Colon (tissue), 2 donors: ENCODE data around the gene NUCB2.
A peak's percentile ranks its signal among the peaks of the same experiment; 100 is the strongest.

Experiments used
- FAIRE-seq: peaks from 2 replicates; lab custom pipeline; 2012; peaks lifted over from hg19 to GRCh38; lab: Jason Lieb, UNC
- donor health status: control.
- donor health status: control.

The NUCB2 gene

GRCh38 chr11:17268902-17269301, 7.6 kb upstream of the NUCB2 start:
- no peak for FAIRE-seq

DNA sequence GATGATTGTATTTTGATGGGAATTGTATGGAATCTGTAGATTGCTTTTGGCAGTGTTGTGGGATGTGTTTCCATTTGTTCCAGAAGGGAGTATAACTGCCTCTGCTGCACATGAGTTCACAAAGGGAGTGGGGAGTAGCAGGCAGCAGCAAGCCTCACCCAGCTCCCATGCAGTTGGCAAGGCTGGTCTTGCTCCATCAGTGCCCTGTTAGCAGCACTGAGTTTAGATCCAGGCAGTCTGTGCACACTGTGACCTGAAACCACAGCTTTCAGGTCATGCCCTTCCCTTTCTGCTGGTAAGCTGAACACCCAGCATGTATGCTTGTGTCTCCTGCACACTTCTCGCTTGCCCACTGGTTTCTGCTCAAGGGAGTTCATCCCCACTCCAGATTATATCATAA, 3.7 kb upstream of the NUCB2 start:
- FAIRE-seq = no peak

DNA sequence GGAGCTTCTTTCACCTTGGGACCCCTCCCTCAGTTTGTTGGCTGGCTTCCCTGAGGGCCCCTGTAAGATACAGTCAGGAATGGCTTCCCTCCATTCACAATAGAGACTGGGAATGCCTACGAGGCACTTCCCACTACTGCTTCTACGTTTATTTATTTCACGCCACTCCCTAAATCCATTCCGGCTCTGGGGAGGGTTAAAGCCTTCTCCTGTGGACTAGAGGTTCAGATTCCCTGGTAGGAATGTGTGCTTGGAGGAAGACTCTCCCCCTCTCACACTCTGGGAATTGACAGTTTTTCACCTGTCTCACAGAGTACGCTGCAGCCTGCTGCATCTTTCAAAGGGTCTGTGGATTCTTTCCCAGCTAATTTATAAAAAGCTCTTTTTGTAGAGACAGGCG, 3.3 kb upstream of the NUCB2 start:
- FAIRE-seq = no peak

DNA sequence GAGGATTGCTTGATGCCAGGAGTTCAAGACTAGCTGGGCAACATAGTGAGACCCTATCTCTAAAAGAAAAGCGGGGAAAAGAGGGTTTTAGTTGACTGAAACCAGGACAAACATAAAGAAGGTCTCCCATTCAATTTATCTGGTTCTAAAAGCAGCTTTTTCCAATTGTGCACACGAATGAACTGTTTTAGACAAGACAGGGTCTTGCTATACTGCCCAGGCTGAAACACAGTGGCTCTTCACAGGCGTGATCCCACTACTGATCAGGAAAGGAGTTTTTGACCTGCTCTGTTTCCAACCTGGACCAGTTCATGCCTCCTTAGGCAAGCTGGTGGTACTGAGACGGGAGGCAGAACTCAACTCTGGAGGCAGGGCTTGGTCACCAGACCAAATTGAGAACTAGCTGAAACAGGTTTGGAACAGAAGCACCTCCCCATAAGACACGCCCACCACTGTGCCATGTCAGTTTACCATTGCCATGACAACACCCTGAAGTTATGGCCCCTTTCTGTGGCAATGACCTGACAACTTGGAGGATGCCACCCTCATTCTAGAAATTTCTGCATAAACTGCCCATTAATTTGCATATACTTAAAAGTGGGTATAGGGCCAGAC, 2.8 kb upstream of the NUCB2 start:
- no peak for FAIRE-seq

DNA sequence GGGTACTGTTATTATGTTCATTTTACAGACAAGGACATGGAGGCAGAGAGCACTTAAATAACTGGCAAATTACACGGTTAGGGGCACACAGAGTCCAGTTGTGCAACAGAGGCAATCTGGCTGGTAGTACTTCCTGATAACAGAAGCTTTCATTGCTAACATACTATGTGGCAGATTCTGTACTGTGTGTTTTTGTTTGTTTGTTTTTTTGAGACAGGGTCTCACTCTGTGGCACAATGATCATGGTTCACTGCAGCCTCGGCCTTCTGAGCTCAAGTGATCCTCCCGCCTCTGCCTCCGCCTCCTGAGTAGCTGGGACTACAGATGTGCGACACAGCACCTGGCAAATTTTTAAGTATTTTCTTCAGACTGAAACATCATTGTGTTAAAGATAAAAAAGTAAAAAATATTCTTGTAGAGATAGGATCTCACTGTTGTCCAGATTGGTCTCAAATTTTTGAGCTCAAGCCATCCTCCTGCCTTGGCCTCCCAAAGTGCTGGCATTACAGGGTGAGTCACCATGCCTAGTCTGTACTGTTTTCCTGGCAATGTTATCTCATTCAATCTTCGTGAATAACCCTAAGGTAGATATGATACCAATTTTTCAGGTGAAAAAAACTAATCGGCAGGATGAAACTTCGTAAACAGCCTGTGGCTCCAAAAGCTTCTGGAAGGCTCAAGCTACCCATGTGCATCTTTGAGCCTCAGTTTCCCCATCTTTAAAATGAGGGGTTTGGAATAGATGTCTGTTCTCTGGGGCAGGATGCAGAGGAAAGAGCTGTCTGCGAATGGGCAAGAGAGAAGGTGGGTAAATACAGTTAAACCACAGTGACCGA, 921 bp upstream of the NUCB2 start:
- no peak for FAIRE-seq

- FAIRE-seq = no peak
Observed at GRCh38 chr11:17277024-17277584, 565 bp downstream of the NUCB2 start.

- no peak for FAIRE-seq
Observed at GRCh38 chr11:17280494-17281127, 4.1 kb downstream of the NUCB2 start.

- FAIRE-seq = no peak
Observed at GRCh38 chr11:17286332-17286731, 9.8 kb downstream of the NUCB2 start.

DNA sequence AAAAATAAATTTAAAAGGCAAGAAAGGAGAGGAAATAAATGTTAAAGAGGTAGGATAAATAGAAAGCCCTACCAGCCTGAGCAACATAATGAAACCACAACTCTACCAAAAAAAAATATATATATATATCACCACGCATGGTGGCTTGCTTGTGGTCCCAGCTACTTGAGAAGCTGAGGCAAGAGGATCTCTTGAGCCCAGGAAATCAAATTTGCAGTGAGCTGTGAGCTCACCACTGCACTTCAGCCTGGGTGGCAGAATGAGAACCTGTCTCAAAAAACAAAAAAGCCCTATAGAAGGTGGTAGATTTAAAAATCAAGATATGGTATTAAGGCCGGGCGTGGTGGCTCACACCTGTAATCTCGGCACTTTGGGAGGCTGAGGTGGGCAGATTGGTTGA, 10.5 kb downstream of the NUCB2 start:
- FAIRE-seq = no peak

- peak; percentile 89 for FAIRE-seq
Observed at GRCh38 chr11:17291710-17292109, 15.2 kb downstream of the NUCB2 start.

GRCh38 chr11:17293311-17293710, 16.8 kb downstream of the NUCB2 start:
- FAIRE-seq = no peak

- FAIRE-seq = no peak
Observed at GRCh38 chr11:17294033-17294432, 17.5 kb downstream of the NUCB2 start.

DNA sequence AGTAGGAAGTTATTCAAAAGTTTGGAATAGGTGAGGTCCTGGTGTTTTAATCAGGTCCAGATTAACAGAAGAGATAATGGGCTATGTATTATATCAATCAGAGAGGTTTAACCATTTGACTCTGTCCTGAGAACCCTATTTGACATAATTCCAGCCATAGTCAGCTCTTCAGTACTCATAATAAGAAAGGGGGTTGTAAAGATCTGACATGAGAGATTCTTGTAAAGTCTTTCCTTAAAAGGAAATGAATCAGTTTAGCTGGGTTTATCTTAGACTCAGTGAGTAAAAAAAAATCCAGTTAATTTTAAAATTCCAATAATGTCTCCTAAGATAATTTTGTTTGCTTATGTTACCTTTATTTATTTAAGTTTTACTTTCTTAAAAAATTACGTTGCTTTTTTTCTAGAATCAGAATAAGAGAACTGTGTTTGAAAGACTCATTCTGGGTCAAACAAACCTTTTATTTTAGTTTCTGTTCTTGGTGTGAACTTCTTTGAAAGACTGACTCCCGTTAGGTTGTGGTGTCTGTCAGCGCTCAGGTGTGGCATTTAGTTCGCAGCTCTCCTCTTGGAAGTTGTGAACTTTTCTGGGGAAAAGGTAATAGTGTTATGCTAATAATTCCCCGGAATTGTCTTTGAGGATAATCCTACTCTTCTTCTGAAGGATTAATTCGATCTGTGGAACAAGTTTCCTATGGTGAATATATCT, 20.5 kb downstream of the NUCB2 start:
- no peak for FAIRE-seq

DNA sequence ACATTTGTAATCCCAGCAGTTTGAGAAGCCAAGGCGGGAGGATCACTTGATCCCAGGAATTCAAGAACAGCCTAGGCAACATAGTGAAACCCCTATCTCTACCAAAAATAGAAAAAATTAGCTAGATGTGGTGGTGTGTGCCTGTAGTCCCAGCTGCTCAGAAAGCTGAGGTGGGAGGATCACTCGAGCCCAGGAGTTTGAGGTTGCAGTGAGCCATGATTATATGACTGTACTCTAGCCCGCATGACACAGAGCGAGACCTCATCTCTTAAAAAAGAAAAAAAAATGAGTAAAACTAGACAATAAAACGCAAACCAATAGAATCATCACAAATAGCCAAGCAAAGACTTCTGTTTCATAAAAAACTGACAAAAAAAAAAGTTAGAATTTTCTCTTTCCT, 21.8 kb downstream of the NUCB2 start:
- no peak for FAIRE-seq

GRCh38 chr11:17300372-17300771, 23.8 kb downstream of the NUCB2 start:
- FAIRE-seq = no peak

DNA sequence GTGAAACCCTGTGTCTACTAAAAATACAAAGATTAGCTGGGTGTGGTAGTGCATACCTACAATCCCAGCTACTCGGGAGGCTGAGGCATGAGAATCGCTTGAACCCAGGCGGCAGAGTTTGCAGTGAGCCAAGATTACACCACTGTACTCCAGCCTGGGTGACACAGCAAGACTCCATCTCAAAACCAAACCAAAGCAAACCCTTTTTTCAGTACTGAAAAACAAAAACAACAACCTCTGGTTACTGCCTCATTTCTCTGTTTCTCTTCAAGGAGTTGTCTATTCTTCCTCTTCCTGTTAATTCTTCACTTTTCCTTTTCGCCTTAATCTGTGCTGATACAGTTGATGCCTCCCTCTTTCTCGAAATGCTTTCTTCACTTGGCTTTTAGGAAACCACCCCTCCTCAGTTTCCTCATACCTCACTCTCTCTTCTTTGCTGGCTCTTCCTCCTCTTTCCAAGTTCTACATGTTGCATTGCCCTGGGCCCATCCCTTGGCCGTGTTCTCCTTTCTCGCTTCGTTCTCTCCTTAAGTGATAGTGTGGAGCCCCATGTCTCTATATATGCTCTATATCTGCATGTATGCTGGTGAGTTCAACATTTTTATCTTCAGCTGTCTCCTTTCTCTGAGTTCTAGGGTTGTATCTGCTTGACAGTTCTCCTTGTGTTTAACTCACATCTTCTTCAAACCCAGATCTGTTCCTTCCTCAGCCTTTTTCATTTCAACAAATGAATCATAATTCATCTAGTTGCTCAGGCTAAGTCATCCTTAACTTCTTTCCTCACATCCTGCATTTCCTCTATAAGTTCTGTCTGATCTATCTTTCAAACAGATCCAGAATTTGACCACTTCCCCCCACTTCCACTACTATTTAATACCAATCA, 37.1 kb downstream of the NUCB2 start:
- no peak for FAIRE-seq

DNA sequence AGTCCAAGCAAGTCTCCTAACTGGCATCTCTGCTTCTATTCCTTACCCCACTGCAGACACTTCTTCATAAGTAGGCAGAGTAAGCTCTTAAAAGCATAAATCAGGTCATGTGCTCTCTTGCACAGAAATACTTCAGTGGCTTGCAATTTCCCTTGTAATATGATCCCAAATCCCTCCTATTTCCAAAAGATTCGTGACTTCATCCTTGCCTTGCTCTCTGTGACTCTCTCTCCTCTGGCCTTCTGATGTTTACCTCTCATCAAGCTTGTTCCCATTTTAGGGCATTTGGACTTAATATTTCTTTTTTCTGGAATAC, 37.7 kb downstream of the NUCB2 start:
- FAIRE-seq = no peak

DNA sequence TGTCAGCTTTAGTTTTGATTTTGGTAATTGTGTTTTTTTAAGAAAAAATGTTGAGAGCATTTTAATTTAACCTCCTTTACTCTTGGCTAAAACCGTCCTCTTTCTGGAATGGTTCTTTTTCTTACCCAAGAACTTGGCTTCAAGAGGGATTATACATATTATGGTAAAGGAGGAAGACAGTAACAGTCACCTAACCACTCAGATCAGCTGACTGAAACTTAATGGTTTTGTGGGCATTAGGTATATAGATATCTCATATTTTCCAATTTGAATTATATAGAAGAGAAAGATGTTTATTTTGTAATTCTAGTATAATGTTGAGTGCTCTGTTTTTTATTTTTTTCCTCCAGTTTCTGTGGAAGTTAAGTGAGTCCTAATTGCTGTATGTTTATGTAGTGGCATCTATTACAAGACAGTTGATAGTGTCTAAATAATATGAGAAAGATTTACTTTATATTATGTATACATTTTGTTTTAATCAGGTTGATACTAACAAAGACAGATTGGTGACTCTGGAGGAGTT, 38.4 kb downstream of the NUCB2 start:
- peak; percentile 43 for FAIRE-seq

DNA sequence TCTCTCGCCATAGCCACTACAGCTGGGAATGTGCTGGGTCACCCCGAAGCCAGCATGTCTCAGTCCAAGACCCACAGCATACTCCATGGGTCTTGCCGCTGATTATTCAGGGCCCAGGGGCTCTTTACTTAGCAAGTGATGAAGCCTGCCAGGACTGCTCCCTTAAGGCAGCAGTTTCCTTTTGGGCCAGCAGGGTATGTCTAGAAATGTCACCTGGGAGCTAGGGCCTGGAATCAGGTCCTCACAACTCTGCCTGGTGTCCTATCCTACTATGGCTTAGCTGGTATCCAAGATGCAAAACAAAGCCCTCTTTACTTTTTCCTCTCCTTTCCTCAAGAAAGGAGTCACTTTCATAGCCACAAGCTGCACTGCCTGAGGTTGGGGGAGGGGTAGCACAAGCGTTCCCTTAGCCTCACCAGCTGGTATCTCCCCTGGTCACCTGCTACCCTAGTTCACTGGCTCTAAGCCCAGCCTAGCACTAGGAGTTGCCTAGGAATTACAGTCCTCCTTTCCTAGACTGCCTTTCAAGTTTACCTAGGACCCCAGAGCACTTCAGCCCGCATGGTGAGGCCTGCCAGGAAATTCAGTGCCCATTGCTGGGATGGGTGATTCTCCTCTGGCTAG, 52.4 kb downstream of the NUCB2 start:
- FAIRE-seq = no peak

- FAIRE-seq = no peak
Observed at GRCh38 chr11:17331669-17332068, 55.1 kb downstream of the NUCB2 start.
